HG02588 (cell line): Measurements from ENCODE around the gene STARD9.
"Not testable (repeated sequence)": the region's sequence is repeated elsewhere in the genome, so short reads cannot be mapped to it uniquely, and the experiment has no call there.

Experiments
- ATAC-seq: cut with Tn5 transposase; IDR thresholded peaks from one replicate; pipeline ENCODE4 v1.9.1; 2021; ENCODE audit warnings: mild to moderate bottlenecking, moderate library complexity; ENCODE audit not compliant: unreplicated experiment

STARD9 gene

GRCh38 chr15:42621996-42622925, 46.9 kb downstream of the STARD9 start:
- no peak for ATAC-seq

- no peak for ATAC-seq
These were observed 48.5 kb downstream of the STARD9 start for GRCh38 chr15:42623951-42624350.

GRCh38 chr15:42627485-42627884, 52.1 kb downstream of the STARD9 start:
- ATAC-seq: no peak

- ATAC-seq: no peak
These were observed 53.4 kb downstream of the STARD9 start for GRCh38 chr15:42628761-42629160.

GRCh38 chr15:42632105-42632675, 56.8 kb downstream of the STARD9 start:
- no peak for ATAC-seq

GRCh38 chr15:42640109-42640508, 64.7 kb downstream of the STARD9 start:
- ATAC-seq: no peak

- no peak for ATAC-seq
These were observed 75.0 kb downstream of the STARD9 start for GRCh38 chr15:42650208-42651066.

- ATAC-seq: no peak
These were observed 90.4 kb downstream of the STARD9 start for GRCh38 chr15:42665827-42666226.

GRCh38 chr15:42667855-42668254, 92.4 kb downstream of the STARD9 start:
- no peak for ATAC-seq

- ATAC-seq: no peak
These were observed 95.0 kb downstream of the STARD9 start for GRCh38 chr15:42670451-42670850.

- ATAC-seq: no peak
These were observed 97.0 kb downstream of the STARD9 start for GRCh38 chr15:42672444-42672843.

- no peak for ATAC-seq
These were observed 99.1 kb downstream of the STARD9 start for GRCh38 chr15:42674472-42674871.

- ATAC-seq: no peak
These were observed 99.6 kb downstream of the STARD9 start for GRCh38 chr15:42675021-42675420.

- no peak for ATAC-seq
These were observed 104.1 kb downstream of the STARD9 start for GRCh38 chr15:42679285-42680141.

- ATAC-seq: not testable (repeated sequence)
These were observed 104.7 kb downstream of the STARD9 start for GRCh38 chr15:42680142-42680482.

- no peak for ATAC-seq
These were observed 105.7 kb downstream of the STARD9 start for GRCh38 chr15:42681119-42681518.

- ATAC-seq: no peak
These were observed 110.9 kb downstream of the STARD9 start for GRCh38 chr15:42686281-42686680.

GRCh38 chr15:42687740-42688139, 112.3 kb downstream of the STARD9 start:
- ATAC-seq: no peak

GRCh38 chr15:42688301-42688700, 112.9 kb downstream of the STARD9 start:
- ATAC-seq: no peak

GRCh38 chr15:42691308-42691707, 115.9 kb downstream of the STARD9 start:
- no peak for ATAC-seq

- ATAC-seq: no peak
These were observed 116.4 kb downstream of the STARD9 start for GRCh38 chr15:42691770-42692169.
